HG03135 (cell line): ENCODE measurements around the gene PHRF1.

Experiments
- ATAC-seq: cut with Tn5 transposase; IDR thresholded peaks from one replicate; pipeline ENCODE4 v1.9.1; 2021; ENCODE audit warnings: mild to moderate bottlenecking, moderate library complexity; ENCODE audit not compliant: unreplicated experiment

PHRF1 gene

GRCh38 chr11:613369-613968 is 37.2 kb downstream of the PHRF1 start:
- no peak for ATAC-seq

- no peak for ATAC-seq
Observed at GRCh38 chr11:614021-614622, 37.9 kb downstream of the PHRF1 start.

- ATAC-seq: no peak
Observed at GRCh38 chr11:614623-615503, 38.6 kb downstream of the PHRF1 start.

GRCh38 chr11:615504-616319 is 39.4 kb downstream of the PHRF1 start, which contains the start of gene IRF7:
Gene IRF7 (minus strand): TSS chr11:615950. CDS start chr11:615364, 586 bp downstream.
- peak; percentile 70 for ATAC-seq

- no peak for ATAC-seq
Observed at GRCh38 chr11:616320-617198, 40.3 kb downstream of the PHRF1 start.

- ATAC-seq: no peak
Observed at GRCh38 chr11:617199-617911, 41.1 kb downstream of the PHRF1 start.

- no peak for ATAC-seq
Observed at GRCh38 chr11:617912-618682, 41.8 kb downstream of the PHRF1 start.

GRCh38 chr11:618856-619627 is 42.8 kb downstream of the PHRF1 start:
- no peak for ATAC-seq

- ATAC-seq: no peak
Observed at GRCh38 chr11:619628-620050, 43.4 kb downstream of the PHRF1 start.

GRCh38 chr11:620201-620600 is 43.9 kb downstream of the PHRF1 start:
- ATAC-seq: no peak

GRCh38 chr11:620935-621814 is 44.9 kb downstream of the PHRF1 start:
- no peak for ATAC-seq

- ATAC-seq: no peak
Observed at GRCh38 chr11:621838-622237, 45.6 kb downstream of the PHRF1 start.

GRCh38 chr11:623349-623869 is 47.1 kb downstream of the PHRF1 start:
- no peak for ATAC-seq

GRCh38 chr11:623999-624704 is 47.9 kb downstream of the PHRF1 start:
- ATAC-seq: no peak

GRCh38 chr11:624705-625635 is 48.7 kb downstream of the PHRF1 start, which contains the start of gene CDHR5:
Gene CDHR5 (minus strand): TSS chr11:624955. CDS start chr11:624902, 53 bp downstream.
- ATAC-seq: no peak
